ENCODE data around the gene ABHD2. TPM values are rescaled to one million over a fixed set of nuclear protein-coding genes. Genes with fewer than 3 reads are reported as not detected.

The ABHD2 gene
- total RNA-seq, 1 experiment from 2014 or later: 25.7 TPM

DNA sequence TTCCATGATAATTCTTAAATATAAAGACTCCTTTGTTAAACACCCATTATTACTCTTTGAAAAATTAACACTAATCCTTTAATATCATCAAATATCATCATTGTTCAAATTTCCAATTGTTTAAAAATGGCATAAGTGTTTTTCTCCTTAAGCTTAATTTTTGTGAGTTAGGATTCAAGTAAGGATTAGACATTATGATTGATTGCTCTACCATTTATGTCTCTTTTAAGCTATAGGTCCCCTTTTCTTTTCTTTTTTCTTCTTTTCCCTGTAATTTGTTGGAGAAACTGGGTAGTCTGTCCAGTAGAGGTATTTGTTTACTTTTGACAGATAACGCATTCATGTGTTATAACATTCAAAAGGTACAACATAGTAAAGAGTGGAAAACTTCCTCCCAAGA lies 9.1 kb downstream of the ABHD2 start:
- DNase-seq (ENCODE audit: low spot score): no peak

DNA sequence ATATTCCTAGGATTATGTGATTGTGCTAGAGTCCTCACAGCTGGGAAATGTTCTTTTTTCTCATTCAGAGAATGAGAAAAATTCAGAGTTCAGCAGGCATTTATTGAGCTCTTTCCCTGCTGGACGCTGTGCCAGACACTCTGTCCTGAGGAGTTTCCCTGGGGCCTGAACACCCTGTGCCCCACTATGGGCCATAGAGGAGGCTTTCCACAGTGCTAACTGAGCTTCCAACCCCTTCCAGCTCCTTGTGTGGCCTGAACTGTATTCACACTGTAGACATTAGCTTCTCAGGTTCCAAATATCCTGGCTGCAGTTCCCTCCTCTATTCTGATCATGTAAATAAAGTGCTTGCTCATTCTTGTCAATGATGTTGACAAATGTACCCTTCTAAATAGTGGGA lies 10.0 kb downstream of the ABHD2 start:
- DNase-seq (ENCODE audit: low spot score): no peak

DNA sequence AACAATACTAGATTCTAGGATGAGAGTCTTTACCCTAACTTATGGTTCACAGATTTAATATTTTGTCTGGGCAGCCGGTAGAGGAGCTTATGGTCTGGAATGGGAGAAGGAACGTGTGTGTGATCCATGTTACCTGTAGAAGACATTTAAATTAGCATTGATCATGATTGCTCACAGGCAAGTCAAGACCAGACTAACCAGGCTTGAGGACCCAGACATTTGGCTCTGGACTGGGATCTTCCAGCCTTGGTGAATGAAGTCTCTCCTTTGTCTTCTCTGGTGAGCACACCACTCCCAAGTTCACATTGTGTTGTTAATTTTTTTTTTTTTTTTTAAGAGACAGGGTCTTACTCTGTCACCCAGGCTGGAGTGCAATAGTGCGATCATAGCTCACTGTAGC lies 11.7 kb downstream of the ABHD2 start:
- no peak for DNase-seq (ENCODE audit: low spot score)

DNA sequence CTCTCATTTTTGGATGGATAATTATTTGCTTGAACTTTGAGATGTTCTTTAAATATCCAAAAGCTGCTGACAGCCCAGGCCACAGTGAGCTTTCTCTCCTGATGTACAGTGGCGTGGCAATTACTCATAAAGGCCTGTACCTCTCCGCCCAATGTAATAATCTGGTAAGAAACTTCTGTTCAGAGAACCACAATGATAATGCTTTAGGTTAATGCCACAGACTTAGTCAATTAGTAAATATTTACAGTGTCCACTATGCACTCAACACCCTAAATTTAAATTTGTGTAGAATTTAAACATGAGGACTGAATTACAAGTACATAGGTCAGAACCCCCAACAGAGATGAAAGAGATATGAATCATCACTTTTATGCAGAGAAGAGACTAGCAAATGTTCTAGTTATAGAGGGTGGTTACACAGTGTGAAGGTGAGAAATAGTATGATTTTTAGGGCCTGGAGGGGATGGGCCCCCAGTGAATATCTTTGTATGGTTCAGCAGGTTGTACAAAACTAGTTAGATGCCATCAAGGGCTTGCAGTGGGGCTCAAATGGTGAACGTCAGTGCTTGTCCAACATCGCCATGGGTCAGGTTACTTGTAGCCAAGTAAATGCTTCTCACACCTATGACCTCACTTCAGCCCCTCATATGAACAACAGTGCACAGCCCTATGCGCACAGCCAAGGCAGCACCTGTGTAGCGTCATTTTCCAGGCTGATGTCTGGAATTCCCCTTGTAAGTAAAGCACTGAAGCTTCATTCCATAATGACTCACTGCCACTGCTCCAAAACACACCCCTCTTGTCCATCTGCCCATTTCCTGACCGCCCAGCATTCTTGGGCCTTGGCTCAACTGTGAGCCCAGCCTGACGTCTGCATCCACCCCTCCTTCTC lies 13.3 kb downstream of the ABHD2 start:
- DNase-seq (ENCODE audit: low spot score): peak; percentile 98

DNA sequence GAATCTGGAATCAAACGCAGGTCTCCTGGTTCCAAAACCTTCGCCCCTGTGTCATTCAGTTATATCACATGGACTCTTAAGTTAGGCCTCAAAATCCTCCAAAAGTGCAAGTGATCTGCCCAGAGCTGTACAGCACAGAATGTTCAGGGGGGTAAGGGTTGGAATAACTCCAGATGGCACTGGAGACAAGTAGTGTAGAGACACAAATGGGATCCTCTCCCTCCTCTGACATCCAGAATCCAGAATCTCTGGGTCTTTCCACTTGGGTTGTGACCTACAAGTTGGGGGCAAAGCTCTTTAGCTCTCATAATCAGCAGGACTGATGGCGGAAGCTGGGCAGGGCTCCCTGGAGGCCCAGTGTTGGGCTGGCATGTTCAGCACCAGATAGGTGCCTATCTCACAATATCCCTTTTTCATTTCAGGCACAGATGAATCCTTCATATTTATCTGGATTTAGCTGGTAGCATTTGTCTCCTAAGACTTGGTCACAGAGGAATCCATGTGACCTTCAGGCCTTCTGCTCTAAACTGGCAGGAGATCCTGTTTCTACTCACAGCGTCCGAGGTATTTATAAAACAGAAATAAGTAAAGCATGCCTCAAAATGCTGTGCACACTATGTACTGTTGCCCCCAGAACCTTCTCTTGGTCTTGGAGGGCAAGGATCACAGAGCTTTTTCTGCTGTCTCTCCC lies 15.4 kb downstream of the ABHD2 start:
- no peak for DNase-seq (ENCODE audit: low spot score)

DNA sequence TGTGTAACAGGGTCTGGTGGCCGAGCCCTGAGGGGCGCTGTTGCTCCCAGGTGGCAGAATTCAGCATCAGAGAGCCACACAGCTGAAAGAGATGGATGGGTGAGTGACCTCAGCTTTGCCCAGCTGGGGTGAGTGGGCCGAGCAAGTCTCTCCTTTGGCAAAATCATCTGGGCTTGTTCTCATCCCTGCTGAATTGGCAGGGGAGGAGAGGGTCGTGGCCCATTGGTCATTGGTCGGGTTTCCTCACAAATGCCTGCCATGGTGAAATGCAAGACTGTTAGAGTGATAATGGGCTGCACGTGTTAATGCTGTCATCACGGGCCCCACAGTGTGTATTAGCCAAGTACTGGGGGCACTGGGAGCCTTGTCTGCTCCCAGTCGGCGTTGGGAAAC lies 15.9 kb downstream of the ABHD2 start:
- no peak for DNase-seq (ENCODE audit: low spot score)

DNA sequence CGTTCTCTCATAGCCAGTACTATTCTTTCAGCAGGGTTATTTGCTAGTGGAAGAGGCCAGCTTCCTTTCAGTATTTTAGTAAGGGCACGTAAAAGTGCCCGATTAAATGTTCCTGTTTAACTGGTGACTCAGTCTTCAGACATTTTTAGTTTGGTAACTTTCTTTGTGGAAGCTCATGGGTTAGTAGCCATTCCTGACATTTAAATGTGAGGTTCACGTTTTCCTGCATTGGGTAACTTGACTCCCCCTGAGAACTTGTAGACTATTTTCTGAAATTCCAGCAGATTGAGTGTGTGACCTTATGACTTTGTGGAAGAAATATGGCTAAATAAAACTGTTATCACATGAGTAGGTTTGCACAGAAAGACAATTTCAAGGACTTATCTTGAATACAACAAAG lies 16.9 kb downstream of the ABHD2 start:
- peak; percentile 93 for DNase-seq (ENCODE audit: low spot score)

DNA sequence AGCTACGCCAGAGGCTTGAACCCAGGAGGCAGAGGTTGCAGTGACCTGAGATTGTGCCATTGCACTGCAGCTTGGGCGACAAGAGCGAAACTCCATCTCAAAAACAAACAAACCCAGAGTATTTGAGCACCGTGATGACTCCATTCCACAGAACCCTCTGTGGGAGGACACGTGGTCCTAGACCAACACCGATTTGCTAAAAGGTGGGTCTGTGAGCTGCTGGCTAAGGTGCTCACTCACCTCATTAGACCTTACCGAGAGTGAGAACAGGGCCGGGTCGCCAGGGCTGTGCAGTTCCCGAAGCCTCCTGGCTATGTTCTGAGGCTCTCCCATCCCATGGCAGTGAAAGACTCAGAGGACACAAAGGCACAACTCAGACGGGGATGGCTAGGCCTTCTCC lies 17.9 kb downstream of the ABHD2 start:
- DNase-seq (ENCODE audit: low spot score): no peak

DNA sequence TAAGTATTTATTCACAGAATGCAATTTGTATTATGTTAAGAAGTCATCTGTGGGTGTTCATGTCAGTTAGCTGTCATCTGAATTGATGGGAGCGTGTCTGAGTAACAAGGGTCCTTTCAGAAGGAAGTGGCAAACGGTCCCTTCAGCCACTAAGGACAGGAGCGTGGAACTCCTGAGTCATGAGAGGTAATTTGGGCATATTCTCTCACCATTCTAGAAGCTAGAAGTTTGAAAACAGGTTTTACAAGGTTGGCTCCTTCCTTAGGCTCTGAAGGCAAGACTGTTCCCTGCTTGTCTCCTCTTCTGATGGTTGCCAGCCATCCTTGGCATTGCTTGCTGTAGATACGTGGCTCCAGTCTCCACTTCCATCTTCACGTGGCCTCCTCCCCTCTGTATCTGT lies 19.7 kb downstream of the ABHD2 start:
- no peak for DNase-seq (ENCODE audit: low spot score)

DNA sequence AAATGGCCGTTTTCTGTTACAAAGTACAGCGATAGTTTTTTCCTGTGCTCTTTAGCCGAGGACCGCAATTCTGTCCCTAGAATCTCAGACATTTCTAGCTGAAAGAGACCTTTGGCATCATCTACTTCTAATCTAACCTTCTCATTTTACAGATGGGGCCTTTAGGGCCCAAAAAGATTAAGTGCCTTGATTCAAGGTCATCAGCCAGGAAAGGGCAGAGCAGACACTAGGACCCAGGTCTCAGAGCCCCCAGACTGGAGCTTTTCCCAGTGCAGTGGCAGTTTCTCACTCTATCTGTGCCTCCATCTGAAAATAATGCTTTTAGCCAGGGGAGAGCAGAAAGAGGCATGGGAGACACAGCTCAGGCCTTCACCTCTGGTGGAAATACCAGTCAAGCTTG lies 20.6 kb downstream of the ABHD2 start:
- DNase-seq (ENCODE audit: low spot score): no peak

DNA sequence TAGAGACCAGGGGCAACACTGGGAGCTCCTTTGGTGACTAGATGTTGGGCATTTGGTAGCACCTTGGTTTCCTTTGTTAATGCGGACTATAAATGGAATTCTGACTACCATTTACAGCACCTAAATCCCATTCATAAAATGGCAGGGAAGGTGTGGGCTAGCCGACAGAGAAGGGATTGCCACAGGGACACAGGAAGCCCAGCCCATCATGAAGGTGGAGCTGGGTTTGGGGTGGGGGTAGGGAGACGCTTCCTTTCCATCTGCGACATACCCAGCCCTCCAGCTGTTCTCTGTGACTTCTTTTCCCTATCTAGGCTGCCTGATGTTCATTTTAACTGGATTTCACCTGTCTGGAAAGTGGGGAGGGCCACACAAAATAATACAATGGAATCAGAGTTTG lies 21.0 kb downstream of the ABHD2 start:
- DNase-seq (ENCODE audit: low spot score): no peak

DNA sequence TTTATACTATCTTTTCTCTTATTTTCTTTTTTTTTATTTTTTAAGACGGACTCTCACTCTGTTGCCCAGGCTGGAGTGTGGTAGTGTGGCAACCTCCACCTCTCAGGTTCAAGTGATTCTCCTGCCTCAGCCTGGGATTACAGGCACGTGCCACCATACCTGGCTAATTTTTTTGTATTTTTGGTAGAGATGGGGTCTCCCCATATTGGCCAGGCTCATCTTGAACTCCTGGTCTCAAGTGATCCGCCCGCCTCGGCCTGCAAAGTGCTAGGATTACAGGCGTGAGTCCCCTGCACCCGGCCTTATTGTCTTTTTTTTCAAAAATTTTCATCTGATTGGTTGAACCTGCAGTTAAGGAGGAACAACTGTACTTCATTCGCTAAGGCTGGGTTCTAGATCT lies 21.8 kb downstream of the ABHD2 start:
- no peak for DNase-seq (ENCODE audit: low spot score)

DNA sequence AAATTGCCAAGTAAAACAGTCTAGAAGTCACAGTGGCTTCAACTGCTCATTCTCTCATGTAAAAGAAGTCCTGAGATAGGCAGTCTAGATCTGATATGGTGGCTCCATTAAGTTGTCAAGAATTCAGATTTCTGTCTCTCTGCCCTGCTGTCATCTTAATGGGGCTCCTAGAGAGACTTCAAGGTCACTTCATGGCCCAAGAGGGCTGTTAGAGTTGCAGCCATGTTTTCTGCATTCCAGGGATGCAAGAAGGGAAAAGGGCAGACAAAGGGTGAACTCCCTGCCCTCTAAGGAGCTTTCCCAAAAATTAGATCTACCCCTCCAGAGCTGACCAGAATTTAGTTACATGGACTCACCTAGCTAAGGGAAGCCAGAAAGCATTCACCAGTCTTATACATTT lies 23.1 kb downstream of the ABHD2 start:
- no peak for DNase-seq (ENCODE audit: low spot score)

DNA sequence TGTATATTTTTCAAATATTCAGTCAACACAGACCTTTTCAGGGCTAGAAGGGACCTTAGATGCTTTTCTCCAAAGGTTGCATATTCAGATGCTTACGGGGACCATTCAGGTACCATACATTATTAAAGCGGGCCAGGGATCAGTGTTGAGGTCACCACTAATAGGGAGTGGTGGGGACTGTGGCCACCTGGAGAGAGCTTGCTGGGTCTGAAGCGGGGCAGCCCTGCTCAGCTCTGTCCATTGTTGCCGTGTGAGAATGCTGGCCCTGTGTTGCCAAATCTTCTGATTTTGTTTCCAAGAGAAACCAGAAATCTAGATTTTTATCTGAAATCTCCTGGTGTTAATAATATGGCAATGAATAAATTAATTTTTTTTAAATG lies 23.7 kb downstream of the ABHD2 start:
- no peak for DNase-seq (ENCODE audit: low spot score)

DNA sequence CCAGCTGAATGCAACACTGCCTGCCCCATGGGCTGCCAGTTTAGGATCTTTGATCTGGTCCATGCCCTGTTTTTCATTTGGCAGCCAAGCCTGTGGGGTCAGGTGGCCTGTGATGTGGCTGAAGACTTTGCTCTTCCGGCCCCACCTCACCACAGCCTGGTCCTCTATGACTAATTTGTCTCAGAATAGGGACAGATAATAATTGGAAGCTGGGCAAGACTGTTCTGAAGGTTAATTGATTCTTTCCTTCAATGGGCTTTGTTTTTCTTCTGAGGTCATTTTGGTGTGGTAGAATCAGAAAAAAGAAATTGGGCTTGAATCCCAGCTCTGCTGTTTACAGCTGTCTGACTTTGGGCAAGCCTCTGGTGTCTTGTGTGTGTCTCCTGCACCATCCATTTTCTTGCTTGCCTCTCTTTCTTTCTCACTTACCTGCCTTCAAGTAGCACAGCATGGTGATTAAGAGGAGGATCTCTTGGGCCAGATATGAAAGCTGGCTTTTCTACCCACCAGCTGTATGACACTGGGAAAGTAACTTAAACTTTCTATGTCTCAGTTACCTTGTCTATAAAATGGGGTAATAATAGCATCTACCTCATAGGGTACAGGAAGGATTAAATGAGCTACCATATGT lies 24.2 kb downstream of the ABHD2 start:
- peak; percentile 67 for DNase-seq (ENCODE audit: low spot score)

DNA sequence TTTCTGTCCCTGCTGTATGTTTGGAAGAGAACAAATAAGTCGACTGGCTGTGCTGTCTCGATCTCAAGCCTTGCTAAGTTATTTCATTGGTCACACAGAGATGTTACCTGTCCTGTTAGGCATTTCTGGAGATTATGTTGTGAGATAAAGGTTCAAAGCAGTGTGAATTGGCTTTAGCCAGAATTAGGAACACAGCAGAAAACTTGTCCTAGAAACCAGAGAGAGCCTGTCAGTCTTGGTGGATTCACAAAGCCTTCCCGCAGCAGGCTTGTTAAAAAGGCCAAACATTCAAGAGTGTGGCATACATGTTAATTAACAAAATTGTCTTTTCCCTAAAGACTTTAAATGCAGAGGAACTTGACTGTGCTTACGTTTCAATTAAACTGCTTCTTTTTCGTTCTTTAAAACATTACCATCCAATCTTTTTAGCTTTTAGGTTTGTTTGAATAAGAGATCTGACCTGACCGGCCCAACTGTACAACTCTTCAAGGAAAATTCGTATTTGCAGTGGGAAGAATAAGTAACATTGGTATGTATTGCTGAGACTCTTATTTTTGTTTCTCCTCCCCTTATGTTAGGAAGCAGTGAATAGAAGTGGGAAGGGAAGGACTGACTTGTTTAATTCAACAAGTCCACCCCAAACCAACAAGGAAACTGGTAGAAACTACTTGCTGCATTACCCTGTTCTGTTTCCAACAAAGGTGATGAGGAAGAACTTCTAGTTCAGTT lies 25.2 kb downstream of the ABHD2 start:
- no peak for DNase-seq (ENCODE audit: low spot score)

DNA sequence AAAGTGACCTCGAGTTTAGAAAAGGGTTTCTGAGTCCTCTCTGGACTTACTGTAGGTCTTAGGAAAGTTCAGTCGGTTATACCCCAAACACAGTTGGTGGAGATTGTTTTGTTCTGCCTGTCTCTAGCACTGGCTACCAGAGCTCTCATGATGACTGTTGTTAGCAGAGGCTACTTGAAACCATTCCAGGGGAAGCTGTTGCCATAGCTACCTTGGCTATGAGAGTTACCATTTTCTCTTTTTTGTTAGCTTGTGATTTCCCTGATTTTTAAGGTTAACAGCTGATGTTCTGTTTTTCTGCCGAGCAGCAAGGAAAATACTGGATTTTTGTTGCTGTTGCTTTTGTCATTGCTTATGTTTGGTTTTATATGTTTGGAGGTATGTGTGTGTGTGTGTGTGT lies 26.7 kb downstream of the ABHD2 start:
- DNase-seq (ENCODE audit: low spot score): no peak

DNA sequence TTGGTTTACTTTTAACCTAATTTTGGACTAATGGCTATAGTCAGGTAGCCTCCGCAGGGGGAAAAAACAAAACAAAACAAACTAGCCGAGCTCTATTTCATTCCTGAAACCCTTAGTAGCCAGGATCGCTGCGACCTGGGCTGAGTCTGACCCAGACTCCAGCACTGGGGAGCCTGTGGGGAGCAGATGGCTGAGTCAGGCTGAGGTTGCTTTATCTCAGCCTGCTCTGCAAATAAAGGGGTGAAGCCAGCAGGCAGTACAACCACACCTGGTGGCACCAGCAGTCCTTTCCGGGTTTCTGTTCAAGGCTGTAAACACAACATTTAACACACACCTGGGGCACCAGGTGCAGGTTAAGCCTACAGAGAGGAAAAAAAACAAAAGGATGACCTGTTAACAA lies 27.3 kb downstream of the ABHD2 start:
- DNase-seq (ENCODE audit: low spot score): no peak

DNA sequence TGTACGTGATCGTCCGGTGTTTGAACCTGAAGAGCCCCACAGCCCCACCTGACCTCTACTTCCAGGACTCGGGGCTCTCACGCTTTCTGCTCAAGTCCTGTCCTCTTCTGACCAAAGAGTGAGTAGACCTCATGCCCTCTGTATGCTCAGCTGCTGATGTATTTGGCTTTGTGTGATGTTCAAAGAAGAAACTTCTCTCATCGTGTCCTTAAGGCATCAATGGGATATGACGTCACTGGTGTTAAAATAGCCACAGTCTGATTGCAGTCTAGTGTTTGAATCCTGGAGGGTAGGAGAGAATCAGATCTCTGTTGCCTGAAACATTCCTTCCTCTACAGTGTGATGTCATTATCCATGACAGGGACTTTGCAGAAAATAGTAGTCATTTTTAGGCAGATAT lies 28.1 kb downstream of the ABHD2 start:
- no peak for DNase-seq (ENCODE audit: low spot score)

DNA sequence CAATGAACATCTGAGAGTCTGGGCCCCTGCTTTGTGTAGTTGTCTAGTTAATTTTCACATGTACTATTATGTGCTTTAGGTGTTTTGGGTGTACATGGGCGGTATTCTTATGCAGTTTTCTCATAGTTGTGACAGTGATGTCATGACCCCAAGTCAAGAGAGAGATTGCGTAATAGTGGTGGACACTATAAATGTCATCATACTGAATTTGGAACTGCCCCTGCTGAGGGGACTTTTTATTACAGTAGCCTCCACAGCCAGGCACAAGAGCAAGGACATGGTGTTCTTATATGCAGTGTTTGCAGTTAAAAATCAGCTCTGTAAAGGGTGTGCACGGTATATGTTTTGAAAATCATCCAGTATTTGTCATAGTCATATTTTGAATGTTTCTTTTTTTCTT lies 29.5 kb downstream of the ABHD2 start:
- no peak for DNase-seq (ENCODE audit: low spot score)

DNA sequence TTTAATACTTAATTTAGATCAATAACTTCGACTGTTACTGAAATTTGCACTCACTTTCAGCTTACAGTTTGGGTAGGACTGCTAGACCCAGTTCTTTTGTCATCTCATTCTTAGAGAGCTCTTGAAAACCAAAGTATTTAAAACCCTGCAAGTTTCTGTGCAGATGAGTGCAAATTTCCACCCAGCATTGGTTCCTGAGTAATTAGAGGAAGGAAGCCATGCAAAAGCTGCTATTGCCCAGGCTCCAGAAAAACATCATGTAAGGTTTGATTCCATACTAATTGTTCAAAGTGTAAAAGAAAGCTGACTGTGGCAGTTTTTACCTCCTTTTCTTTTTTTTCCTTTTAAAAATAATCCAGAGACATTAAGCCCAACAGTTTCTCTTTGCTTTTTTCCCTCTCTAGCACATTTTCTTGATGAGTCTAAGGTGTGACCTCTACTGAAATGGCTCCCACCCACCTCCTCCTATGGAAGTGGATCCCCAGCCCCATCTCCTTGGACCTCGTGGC lies 30.3 kb downstream of the ABHD2 start:
- no peak for DNase-seq (ENCODE audit: low spot score)
